CD4-positive, alpha-beta T cell treated with Interleukin-4 for 1 hour (primary cell): Measurements from ENCODE around the gene PPDPF.

Experiments used
- DNase-seq, 2 donors: peaks; one replicate each; pipeline ENCODE4 v3.0.0-alpha.2; 2020 to 2022

The PPDPF gene

DNA sequence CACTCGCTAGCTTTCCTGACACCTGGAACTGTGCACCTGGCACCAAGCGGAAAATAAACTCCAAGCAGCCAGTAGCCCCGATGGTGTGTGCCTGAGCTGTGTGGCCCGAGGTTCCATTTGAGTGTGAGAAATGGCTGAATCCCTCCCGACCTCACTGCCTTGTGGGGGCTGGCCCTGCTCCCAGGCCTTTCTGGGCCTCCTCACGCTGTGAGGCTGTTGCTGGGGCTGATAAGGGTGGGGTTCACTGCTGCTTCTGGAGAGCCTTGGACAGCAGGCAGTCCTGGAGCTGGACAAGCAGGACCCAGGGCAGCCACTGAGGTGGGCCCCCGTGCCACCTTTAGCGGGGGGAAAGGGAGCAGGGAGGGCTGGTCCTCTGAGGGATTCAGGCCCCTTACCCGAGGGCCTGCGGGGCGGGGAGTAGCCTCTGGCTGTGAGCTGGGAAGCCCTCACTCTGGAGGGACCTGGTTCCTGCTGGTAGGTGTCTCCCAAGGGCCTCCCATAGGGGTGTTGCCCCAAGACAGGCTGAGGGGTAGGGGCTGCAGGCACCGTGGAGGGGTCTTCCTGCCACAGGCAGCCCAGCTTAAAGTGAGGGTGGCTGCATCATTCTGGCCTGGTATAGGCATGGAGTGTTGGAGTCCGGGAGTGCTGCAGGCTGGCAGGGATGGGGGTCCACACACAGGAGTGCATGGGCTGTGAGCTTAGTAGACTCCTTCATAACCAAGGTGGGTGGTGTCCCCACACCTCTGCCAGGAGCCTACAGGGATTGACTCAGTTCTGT, 1.7 kb downstream of the PPDPF start:
- DNase-seq = no peak

DNA sequence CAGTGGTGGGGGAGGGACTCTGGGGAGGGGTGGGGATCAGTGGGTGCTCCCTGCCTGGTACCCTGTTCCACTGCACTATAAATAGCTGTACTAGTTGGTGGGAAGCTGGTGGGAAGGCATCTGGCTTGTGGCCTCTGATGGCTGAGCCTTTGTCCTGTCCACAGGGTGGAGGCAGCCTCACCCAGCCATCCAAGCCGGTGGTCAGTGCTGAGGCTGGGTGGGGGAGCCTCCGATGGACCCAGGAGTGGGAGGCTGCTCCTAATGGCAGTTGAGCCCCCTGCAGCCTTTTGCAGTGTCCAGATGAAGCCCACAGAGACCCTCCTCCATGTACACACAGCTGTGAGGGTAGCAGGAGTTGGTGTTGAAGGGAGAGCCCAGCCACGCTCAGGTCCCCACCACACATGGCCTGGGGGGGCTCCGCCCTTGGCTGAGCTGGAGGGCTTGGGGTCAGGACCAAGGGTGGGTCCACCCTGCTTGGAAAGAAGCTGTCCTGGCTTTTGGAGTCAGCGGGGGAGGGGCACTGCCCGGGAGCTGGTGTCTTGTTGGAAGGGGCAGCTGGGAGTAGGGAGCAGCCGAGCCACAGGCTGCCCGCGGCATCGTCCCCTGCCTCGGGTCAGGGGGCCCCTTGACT, 2.5 kb downstream of the PPDPF start:
- no peak for DNase-seq

DNA sequence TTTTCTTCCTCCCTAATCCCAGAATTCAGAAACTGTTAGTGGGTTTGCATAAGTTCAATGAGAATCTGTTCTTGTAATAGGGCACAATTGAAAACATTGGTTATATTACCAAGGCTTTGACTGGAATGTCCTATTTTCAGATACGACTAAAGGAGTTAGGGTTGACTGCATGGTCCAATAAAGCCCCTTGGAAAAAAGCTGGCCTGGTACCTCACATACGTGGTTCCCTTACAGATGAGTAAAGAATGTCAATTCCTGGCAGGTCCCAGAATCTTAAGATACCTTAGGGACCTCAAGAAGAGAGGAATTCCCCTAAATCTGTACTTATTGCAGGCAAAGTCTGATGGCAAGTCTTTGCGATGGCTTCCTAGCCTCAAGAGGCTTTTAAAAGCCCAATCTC, 4.6 kb downstream of the PPDPF start:
- DNase-seq = no peak

DNA sequence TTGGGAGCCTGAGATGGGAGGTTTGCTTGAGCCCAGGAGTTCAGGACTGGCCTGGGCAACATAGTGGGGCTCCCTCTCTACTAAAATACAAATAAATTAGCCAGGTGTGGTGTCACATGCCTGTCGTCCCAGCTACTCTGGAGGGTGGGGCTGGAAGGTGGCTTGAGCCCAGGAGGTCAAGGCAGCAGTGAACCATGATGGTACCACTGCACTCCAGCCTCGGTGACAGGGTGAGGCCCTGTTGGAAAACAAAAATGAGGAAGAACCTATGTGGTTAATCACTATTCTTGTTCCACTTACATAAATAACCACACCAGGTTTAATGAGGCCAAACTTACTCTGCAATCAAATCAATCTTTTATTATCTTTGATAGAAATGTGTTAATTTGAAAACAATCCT, 5.4 kb downstream of the PPDPF start:
- DNase-seq = no peak

DNA sequence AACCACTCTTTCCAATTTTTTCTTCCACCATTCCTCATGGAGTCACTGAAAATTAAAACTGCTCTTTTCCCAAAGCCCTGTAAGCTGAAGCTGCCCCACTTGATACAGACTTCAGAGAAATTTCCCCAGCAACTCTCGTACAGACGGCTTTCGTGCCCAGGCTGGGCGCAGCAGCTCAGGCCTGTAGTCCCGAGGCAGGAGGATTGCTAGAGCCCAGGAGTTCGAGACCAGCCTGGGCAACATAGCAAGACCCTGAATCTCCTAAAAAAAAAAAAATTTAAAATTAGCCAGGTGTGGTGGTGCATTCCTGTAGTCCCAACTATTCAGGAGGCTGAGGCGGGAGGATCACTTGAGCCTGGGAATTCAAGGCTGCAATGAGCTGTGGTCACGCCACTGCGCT, 6.6 kb downstream of the PPDPF start:
- DNase-seq = no peak

DNA sequence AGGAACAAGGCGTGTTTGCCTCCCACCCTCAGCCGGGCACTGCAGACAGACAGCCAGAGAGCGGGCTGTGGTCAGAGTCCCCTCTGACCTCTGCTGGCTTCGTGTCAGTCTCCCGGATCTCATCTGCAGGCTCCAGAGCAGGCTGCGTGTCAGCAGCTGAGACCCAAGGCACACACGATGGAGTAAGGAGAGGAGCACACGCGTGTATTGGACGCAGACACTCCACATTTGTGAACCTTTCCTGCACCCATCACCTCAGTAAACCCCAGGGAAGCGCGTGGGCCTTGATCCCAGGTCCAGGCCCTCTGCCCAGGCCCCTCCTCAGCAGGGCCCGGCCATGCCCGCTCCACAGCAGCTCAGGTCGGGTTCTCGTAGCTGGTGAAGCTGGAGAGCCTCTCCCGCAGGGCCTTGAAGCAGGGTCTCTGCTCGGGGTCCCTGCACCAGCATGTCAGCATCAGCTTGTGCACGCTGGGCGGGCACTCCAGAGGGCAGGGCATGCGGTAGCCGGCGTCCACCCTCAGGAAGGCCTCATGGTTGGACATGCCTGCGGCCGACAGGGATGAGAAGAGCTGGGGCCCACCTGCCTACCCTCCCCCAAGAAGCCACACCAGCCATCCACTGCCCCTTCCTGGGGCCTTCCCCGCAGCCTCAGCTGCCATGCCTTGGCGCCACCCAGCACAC, 8.8 kb downstream of the PPDPF start:
- DNase-seq = no peak

DNA sequence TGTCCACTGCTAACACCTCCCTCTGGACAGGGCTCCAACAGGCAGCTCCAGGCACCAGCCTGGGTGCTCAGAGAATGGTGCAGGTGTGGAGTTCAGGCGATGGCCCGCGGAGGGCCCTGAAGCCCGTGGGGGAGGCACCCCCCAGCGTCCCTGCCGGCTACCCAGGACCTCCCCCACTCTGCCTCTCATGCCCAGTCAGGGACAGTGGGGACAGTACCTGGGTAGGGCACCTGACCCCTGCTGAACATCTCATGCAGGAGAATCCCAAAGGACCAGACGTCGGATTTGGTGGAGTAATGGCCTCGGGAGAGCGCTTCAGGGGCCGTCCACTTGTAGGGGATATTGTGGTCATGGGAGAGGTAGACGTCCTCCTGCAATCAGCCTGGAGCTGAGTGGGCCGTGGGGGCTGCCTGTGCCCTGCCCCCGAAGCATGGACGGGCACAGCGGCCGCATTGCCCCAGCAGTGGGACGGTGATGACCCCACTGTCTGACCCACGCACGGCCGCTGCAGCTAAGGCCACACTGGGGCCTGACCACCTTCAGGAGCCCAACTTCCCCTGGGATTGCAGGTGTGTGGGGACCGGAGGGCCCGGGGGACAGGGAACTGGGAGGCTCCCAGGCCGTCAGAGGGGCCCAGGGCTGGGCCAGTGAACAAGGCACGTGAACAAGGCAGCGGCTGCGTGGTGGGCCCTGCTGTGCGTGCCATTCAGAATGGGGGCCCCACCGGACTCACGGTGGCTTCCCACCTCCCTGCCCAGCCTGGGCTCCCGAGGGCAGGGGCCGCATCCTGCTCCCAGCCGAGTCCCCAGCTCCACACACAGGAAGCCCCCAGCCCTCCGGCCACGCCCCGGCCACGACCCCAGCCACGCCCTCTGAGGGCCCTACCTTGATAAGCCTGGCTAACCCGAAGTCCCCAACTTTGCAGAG, 9.6 kb downstream of the PPDPF start:
- DNase-seq = no peak

DNA sequence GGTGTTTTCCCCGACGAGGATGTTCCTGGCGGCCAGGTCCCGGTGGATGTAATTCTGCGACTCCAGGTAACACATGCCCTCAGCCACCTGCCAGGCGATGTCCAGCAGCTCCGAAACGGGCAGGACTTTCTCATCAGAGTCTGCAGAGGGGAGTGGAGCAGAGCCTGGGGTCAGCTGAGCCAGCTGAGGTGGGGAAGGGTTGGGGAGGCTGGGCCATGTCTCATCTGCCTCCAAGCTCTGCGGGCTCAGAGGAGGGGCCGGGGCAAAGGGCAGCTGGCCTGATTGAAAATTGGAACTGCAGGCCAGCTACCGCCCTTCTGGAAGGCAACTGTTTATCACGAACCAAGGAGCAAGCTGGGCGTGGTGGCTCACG, 10.2 kb downstream of the PPDPF start:
- DNase-seq = no peak

DNA sequence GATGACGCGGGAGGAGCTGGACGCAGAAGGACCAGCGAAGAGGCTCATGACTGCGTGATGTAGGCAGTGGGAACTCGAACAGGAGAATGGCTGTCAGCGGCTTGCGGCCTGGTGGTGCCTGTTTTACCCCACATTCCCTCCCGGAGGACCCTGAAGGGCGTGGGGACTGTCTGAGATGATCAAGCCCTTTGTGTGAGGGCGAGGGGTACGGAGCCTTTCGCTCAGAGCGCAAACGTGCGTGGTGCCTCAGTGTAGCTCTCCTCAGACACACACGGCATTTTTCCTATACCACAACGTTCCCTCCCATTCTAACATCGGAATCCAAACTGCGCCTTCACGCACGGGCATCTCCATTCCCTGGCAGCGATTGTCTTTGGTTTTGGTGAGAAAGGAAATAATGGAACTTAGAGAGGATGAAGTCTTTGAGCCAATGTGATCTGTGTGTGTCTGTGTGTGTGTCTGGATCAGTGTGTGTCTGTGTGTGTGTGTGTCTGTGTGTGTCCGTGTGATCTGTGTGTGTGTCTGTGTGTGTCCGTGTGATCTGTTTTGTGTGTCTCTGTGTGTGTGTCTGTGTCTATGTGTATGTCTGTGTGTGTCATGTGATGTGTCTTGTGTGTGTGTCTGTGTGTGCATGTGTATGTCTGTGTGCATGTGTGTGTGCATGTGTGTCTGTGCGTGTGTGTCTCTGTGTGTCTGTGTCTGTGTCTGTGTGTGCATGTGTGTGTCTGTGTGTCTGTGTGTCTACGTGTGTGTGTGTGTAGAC, 11.3 kb downstream of the PPDPF start:
- DNase-seq = no peak

DNA sequence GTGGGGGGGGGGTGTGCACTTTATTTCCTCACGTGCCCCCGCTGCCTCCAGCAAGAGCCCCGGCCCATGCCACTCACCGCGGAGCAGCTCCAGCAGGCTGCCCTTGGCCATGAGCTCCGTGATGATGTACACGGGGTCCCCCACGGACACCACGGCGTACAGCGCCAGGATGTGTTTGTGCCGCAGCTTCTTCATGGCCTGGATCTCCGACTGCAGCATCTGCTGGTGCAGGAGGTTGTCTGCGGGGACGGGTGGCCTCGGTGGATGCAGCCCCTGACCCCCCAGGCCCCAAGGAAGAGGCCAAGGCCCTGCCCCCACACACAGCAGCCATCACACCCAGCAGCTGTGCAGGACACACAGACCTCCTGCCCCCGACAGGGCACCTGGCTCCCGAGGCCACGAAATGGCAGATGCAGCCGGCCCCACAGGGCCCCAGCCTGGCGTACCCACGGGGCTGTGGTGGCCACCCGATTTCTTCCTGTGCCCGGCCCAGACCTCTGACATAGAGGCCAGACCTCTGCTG, 11.9 kb downstream of the PPDPF start:
- DNase-seq = no peak

DNA sequence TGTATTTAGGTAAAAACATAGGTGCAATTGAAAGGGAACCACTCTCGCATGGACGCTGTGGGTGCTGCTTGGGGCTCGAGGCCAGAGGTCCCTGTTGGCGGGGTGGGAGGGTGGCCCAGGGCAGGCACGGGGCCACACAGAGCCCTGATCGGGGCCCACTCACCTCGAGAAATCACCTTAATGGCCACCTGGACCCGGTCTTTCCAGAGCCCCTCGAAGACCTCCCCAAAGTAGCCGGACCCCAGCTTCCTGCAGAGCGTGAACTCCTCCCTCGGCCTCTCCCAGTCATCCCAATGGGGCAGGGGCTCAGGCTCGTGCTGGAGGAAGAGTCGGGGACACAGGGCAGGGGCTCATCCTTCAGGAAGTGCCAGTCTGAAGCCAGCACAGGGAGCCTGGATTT, 12.8 kb downstream of the PPDPF start:
- DNase-seq = no peak

DNA sequence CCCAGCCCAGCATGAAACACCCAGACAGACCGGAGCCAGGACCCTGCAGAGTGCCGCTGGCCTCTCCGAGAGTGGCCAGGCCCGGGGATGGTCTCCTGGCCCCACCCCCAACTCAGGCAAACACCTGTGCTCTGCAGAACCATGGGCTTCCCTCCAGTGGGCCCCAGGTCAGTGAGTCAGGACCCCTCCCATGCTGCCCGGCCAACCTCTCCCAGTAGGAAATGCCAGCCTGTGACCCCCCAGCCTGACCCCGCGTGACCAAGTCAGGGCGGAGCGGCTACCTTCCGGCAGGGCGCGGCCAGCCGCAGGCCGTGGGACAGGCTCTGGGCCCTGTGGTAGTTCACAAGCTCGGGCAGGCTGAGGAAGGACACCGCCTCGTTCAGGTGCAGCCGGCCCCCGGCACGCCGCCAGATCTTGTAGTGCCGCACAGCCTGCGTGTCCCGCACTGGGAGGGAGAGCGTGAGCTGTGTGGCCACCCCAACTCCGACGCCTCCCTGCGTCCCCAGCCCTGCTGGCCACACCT, 13.4 kb downstream of the PPDPF start:
- DNase-seq = no peak

DNA sequence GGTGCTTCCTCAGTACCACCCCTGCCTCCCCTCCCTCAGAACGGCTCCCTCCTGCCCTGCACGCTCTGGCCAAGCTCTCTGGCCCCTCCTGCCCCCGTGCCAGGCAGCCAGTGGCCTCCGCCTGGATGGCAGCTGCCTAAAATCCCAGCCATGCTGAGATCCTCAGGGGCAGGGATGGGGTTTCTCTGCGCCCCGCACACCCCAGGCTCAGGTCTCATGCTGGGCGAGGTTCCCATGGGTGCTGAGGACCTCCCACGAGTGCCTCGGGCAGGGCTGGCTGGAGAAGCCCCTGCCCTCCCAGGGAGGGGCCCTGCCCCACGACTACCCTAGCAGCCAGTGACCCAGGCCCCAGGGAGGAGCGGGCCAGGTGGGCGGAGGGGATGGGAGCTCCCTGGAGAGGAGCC, 13.9 kb downstream of the PPDPF start:
- DNase-seq = no peak

DNA sequence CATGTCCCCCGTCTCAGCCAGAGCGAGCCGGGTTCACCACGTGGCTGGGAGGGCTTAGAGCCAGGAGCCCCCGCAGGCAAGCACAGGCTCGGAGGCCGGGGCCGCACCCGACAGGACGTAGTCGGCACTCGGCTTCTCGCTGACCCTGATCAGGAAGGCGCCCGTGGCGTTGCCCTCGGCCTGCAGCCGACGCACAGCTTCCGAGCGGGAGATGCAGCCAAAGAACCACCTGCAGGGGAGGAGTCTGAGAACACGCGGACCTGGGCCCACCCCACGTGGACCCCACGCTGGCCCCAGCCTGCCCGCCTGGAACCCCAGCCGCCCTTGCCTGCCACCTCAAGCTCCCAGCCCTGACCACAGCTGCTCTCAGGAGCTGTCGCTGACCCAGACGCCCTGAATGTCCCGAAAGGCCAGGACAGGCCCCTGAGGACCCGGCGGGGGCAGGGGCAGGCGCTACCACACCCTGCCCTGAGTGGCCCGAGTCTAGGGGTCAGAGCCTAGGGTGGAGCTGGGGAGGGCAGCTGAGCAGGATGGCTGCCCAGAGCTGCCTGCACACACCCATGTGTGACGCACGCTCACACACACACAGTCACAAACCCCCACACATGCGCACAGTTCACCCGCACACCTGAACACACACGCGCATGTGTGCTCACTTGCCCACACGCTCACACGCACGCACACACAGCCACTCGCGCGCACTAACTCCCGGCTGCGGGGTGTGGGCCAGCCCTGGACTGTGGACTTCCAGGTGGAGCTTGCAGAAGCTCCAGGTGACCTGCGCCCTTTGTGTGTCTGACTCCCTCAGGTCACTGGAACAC, 14.5 kb downstream of the PPDPF start:
- no peak for DNase-seq

DNA sequence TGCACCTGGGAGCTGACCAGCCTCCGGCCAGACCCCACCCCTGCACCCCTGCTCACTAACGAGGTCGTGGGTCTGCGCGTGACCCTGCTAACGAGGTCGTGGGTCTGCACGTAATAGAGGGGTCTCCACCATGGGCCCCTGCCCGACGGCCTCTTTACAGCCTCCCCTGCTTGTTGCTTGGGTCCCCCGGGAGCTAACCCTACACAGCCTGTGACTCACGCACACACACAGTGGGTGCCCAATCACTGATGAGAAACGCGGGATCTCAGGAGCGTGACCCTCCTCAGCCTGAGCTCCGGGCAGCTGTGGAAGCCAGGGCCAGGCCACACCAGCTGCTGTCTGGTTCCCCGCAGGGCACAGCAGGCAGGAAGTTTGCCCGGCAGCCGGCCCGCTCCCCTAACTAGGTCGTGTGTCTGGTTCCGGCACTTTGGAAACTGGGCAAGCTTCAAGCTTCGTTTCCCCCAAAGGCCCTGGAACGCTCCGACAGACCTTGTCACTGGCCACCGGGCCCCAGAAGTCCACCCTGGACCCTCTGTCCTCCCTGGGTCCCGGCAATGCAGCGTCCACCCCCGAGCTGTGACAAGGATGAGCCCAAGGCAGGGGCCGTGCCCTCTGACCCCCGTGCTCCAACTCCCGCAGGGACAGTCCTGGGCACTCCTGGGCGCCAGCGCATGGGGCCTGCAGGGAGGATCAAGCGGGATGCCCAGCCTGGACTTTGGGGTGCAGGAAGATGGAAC, 15.8 kb downstream of the PPDPF start:
- no peak for DNase-seq

DNA sequence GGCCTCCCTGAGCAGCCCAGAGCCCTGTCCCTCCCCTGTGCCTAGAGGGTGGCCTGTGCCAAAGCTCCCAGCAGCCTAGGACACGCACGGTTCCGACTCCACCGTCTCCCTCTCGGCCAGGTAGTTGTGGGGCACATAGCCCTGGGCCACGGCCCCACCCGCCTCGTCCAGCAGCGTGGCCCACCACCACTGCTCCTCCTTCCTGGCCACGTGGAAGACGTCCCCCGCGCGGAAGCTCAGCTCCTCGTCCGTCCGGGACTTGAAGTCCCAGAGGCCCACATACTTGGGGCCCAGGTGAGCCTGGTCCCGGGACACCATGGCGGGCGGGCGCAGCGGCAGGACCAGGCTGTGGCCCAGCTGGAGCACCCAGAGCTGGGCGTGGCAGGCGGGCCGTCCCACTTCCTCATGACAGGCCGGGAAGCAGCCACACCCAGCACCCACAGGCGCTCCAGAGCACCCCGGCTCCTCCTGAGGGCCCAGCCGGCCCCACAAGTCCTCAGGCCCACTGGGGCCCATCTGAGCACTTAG, 16.5 kb downstream of the PPDPF start, which contains the start of gene PTK6:
Gene PTK6 (minus strand): TSS at position 380 of the 528 bp plus-strand sequence. CDS start 62 bp downstream, at position 318.
- DNase-seq = peak in 1 of 2 donors; percentile 48

DNA sequence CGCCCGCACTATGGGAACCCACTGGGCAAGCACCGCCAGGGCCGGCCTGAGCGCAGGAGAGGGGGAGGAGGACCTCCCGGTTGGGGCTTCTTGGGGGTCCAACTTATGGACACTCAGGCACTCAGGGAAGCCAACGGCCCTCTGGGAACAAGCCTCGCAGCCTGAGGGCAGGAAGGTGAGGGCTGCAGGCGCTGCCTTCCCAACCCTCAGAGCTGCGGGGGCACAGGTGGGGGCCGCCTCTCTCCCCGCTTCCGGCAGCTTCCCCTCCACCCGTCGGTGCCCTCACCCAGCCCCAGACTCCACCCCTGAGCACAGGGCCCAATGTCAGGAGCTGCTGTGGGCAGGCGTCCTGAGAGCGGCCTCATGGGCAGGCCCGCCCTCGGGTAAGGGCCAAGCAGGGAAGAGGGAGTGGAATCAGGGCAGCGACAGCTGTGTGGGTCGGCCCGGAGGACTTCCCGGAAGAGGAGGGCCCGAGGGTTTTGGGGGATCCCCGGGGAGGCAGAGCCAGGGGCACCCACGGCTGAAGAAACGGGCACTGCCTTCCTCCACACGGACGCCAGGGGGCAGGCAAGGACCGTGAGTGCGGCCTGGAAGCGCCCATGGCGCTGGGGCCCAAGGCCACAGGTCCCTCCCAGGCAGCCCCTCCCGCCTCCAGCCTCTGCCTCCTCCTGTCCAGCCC, 17.1 kb downstream of the PPDPF start:
- DNase-seq = peak; percentile 97

DNA sequence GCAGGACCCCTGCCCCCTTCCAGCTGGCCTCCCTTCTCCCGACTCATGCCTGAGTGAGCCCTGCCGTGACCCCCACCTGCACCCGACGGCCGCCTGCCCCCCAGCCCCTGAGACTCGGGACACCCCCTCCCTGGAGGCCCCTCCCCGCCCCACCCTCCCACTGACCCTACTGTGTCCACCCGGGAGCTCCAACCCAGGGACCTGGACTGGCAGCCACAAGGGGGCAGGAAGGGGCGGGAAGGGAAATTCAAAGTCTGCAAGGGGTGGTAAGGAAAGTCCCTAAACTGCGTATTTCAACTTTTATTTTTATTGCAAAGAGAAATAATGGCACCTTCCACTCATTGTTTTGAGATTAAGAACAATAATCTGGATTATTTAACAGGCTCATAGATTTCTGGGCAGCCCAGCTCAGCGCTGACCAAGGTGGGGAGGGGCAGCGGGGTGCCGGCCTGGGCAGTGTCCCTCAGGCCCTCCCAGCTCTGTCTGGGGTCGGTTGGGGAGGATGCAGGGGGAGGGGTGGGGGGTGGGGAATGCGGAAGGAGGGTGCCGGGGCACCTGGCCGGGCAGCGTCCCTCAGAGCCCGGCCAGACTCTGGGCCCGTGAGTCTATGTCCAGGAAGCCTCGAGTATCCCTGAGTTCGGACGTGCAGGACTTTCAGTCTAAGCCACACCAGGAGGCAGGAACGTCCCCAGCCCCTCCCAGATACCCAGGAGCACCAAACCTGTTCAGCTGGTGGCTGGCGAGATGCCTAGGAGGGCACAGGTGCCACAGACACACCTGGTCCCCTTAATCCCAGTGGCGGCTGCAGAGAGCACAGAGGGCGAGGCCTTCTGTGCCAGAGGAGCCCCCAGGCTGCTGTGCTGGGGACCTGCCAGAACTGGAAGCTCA, 17.9 kb downstream of the PPDPF start:
- DNase-seq = peak; percentile 57 to 68
